ENCODE results near the gene ARHGAP19.
"Not testable (repeated sequence)": the region's sequence is repeated elsewhere in the genome, so short reads cannot be mapped to it uniquely, and the experiment has no call there.

The ARHGAP19 gene

DNA sequence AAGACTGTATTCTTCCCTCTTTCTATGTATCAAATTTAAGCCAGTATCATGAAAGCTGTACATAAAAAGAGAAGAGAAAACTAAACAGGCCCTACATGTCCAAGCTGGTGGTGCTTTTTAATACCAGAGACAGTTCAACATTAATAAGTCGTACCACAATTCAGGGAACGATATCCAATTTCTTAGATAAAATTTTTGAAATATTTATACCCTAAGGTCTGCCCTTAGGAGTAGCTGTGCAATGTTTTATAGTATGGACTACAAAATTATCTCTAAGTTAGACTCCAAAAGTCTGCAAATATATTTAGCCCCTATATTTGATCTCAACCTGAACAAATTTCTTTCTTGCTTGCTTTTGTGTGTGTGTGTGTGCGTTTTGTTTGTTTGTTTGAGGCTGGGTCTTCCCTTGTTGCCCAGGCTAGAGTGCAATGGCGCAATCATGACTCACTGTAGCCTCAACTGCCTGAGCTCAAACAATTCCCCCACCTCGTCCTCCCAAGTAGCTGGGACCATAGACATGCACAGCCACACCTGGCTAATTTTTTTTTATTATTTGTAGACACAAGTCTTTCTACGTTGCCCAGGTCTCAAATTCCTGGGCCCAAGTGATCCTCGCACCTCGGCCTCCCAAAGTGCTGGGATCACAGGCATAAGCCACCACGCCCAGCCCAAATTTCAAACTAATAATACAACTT is 13.2 kb downstream of the ARHGAP19 start:
- no peak for DNase-seq

DNA sequence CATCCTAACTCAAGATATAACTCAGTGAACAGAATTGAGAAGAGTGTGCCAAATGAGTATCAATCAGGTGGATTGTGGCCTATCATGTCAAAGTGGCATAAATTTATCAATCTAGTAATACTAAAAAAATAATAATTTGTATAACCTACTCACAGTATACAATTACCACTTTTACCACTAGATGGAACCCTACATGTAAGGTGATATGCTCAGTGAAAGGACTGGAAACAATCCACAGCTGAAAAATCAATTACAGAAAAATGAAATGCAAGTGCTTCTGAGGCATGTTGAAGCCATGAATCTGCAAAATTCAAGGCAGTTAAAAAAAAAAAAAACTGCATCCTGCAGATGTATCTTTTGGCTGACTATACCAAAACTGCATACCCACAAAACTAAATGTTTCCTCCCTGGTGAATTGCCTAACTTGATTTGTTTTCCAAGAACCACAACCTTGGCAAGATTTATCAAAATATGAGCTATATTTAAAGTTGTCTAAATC is 13.9 kb downstream of the ARHGAP19 start:
- DNase-seq, result peak; percentile 61

DNA sequence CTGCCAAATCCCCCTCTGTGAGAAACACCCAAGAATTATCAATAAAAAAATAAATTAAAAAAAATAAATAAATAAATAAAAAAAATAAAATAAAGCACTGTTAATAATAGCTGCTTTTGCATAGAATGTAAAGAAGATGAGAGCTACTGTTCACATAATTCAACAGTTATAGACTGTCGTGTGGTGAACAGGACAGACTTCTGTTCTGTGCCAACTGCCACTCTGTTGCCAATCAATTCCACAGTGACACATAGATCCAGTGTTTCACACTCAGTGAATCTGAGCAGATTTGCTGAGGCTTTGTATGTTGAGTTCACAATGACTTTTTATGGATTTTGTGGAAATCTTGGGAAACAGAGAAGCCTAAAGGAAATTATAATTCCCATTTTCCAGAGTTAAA is 14.9 kb downstream of the ARHGAP19 start:
- no peak for DNase-seq

DNA sequence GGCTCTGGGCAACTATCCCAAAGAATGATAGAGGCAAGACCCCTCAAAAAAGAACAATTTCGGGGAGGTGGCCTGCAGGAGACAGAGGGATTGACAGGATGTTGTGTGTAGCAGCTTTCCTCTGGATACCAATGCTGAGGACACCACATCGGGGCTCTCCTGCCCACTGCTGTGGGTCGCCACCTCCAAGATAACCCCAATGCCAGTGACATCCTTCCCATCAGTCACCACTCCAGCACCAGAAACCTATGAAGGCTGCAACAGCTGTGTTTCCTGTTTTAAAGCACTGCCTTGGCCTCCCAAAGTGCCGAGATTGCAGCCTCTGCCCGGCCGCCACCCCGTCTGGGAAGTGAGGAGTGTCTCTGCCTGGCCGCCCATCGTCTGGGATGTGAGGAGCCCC is 17.6 kb downstream of the ARHGAP19 start:
- DNase-seq, result no peak

DNA sequence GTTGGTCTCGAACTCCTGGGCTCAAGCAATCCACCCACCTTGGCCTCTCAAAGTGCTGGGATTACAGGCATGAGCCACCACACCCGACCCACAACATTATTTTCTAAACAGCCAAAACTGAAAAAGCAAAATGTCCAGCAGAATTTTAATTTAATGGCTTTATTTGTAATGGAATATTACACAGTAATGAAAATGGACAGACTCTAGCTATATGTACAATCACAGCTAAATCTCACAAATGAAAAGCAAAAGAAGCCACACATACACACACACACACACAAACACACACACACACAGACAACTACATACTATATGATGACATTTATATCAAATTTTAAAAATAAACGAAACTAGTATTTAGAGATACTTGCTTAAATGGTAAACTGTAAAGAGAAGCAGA is 18.7 kb downstream of the ARHGAP19 start:
- no peak for DNase-seq

DNA sequence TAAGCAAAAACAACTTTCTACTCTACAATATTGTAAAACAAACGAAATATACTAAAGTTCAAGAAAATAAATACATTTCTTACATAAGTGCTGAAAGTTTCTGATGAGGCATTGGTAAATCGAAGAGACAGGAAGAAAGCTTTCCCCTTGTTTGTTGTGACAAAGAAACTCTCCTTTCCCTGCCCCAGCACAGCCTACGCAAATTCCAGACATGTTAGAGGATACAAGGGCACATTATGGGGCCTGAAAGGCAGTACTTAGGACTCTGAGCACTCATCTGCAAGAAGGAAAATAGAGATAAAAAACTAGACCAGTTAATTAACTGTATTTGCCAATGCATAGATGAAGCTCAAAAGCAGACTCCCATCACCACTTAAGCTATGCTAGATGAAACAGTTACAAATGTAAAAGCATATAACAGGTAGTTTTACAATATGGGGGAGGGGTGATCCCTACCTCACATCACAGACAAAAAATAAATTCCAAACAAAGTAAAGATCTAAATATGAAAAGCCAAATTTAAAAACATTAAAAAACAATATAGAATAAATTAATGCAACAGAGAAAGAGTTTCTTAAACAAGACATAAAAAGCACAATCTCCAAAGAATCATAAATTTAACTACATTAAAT is 21.8 kb downstream of the ARHGAP19 start:
- no peak for DNase-seq

DNA sequence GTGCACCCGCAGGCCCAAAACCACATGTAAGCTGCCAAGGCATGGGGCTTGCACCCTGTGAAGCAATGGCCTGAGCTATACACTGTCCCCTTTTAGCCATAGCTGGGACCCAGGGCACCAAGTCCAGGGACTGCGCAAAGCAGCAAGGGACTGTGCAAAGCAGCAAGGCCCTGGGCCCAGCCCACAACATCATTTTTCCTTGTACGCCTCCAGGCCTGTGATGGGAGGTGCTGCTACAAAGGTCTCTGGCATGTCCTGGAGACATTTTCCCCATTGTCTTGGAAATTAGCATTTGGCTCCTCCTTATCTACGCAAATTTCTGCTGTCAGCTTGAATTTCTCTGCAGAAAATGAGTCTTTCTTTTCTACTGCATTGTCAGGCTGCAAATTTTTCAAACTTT is 24.8 kb downstream of the ARHGAP19 start:
- DNase-seq, result no peak

DNA sequence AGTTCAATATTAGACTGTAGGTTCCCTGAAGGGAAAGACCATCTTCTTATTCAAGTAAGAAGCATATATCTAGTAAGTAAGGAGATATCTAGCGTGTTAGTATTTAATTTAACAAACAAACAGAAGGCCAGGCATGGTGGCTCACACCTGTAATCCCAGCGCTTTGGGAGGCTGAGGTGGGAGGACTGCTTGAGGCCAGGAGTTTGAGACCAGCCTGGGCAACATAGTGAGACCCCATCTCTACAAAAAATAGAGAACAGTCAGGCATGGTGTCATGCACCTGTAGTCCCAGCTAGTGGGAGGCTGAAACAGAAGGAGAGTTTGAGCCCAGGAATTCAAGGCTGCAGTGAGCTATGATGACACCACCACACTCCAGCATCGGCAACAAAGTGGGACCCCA is 27.3 kb downstream of the ARHGAP19 start:
- not testable (repeated sequence) for DNase-seq

DNA sequence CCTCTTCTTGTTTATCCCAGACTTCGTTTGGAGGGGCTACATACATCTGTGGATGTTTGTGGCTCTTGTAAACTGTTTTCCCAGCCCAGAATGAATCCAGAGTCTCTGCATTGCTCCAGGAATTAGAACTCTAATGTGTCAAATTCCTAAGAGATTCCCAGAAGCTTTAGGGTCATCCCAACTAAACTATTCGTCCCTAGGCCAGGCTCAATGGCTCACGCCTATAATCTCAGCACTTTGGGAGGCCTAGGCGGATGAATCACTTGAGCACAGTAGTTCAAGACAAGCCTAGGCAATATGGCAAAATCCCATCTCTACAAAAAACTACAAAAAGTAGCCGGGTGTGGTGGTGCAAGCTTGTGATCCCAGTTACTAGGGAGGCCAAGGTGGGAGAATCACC is 28.5 kb downstream of the ARHGAP19 start:
- no peak for DNase-seq

DNA sequence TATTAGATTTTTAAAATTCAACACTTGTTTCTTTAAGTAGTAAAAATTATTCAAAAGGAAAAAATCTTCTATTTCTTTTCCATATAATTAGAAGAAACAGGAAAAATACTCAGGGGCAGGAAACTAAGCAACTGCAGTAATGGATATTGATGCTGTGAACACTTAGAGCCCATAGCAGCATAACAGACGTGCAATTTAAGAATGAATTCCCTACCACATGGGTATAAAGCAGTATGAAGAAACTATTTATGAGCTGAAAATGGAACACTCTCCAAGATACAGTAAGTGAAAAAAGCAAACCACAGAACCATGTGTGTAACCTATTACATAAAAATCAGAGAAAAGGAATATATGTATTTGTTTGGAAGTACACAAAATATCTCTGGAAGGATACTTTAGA is 30.8 kb downstream of the ARHGAP19 start:
- DNase-seq, result no peak

DNA sequence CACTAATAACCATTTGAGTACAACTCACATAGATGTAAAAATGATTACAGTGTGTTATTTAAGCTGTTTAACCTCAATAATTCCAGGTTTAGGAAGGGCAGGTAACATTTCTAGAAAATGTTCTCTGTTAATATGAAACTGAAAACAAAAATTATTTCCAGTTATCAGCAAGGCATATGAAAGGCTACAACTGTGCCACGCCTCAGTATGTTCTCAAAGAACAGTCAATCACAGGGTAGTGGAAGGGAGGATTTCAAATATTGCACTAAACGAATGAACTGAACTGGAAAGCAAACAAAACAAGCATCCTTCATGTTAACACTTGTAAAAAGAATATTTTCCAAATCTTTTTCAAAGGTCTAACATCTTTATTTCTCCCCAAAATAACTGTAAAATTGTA is 31.3 kb downstream of the ARHGAP19 start:
- no peak for DNase-seq

DNA sequence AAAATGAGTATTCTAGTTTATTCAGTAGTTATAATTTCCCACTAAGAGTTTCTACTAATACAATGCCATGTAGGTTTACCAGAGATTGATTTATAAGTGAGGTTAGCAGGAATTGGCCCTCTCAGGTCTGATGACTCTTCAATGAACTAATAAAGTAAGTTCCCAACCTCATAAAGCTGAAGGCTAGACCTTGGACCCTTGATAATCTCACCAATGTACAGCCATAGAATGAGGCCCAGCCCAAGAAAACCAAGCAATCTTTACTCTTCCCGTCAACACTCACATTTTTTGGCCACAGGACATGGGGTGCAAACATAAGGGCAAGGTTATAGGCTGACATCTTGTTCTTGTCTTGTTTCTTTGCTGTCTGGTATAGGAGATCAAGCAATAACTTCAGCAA is 33.3 kb downstream of the ARHGAP19 start:
- DNase-seq, result no peak

DNA sequence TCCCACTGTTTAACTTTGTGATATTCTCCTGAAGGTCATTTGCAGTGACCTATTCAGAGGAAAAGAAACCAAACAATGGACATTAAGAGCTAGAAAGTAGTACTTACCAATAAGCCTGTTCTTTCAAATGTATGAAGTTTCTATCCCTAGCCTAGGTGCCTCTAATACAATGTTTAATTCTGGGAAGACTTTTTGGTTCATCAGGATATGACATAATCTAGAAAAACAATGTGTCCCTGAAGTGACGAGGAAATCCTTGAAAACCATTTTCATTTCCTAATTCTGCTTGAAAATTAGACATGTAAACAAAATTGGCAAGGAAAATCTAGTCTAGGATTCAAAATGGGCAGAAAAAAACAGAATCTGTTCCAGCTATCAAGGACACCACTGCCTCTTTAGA is 36.1 kb downstream of the ARHGAP19 start:
- no peak for DNase-seq

DNA sequence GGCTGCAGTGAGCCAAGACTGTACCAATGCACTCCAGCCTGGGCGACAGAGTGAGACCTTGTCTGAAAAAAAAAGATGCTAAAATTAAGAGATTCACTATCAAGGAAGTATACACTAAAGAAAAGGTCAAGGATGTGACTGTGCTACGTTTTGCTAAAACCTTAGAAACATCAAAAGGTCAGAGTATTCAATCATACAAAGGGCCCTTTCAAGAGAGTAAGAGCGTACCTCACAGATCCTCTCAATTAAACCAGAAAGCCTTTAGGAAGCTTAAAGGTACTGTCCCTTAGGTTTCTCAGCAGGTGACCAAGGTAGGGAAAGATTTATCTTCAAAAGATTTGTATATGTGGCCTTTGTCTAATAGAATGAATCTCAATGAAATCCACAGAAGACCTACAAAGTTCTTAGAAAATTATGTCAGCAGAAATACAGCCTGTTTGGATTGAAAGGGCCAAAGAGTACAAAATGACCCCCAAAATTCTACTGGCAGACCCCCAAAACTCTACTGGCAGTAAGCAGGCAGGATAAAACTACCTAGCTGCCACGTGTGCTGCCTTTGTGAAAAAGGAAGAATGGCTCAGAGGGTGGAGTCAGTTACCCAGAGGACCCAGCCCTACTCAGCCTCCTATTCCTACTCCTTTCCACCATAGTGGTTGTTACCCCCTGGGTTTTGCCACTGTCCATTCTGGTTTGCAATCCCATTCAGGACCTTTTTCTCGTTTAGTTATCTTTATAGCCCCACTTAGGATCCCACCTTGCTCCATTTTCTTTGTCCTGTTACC is 36.7 kb downstream of the ARHGAP19 start:
- DNase-seq, result no peak

DNA sequence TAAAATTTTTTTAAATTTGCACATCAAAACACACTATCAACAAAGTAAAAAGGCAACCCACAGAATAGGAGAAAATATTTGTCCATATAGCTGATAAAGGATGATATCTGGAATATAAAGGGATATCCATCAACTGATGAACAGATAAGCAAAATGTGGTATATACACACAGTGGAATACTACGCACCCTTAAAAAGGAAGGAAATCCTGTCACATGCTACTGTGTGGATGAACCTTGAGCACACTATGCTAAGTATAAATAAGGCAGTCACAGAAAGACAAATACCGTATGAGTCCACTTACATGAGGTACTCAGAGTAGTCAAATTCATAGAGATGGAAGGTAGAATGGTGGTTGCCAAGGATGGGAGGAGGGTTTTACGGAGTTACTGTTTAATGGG is 37.7 kb downstream of the ARHGAP19 start:
- no peak for DNase-seq

DNA sequence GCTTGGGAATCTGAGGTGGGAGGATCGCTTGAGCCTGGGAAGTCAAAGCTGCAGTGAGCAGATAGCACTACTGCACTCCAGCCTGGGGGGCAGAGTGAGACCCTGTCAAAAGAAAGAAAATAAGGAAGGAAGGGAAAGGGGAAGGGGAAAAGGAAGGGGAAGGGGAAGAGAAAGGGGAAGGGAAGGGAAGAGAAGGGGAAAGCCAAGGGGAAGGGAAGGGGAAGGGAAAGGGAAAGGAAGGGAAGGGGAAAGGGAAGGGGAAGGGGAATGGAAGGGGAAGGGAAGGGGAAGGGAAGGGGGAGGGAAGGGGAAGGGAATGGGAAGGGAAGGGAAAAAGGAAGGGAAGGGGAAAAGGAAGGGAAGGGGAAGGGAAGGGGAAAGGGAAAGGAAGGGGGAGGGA is 41.5 kb downstream of the ARHGAP19 start:
- no peak for DNase-seq

DNA sequence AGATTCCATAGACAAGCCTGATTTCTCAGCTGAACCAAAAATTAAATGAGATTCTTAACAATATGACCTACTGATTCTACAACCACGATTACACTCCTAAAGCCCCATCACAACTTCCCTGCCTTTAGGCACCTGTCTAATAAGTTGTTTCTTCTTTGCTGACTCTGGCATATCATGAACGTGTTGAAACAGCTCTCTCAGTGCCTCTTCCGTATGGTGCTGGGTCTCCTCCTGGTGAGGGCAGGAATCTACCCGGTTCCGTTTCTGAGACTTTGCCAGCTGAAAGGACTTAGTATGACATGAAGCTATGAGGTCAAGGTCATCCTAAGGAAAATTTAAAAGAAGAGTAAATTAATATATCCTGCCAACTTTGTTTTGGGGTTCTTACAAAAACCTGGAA is 48.6 kb downstream of the ARHGAP19 start:
- no peak for DNase-seq

DNA sequence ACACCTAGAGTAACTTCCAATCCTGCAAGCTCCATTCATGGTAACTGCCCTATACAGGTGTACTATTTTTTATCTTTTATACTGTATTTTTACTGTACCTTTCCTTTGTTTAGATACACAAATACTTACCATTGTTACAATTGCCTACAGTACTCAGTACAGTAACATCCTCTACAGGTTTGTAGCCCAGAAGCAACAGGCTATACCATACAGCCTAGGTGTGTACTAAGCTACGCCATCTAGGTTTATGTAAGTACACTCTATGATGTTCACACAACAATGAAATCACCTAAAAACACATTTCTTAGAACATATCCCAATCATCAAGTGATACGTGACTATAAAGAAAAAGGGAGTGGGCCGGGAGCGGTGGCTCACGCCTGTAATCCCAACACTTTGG is 53.6 kb downstream of the ARHGAP19 start:
- DNase-seq, result no peak

DNA sequence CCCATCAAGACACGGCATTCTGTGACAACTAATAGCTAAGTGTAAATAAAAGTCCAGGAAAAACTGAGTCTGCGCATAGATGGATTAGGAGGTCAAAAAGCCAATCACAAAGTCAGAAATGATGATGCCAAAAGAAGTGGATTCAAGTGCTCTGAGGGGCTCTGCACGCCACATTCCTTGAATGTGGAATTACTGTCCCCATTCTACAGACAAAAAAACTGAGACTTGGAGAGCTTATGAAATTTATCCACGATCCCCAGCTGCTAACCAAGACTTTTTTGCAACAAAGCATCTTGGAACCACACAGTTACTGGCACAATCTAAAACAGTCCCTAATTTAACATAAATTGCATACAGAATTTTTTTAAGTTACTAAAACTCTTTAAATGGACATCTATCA is 57.1 kb downstream of the ARHGAP19 start:
- no peak for DNase-seq

DNA sequence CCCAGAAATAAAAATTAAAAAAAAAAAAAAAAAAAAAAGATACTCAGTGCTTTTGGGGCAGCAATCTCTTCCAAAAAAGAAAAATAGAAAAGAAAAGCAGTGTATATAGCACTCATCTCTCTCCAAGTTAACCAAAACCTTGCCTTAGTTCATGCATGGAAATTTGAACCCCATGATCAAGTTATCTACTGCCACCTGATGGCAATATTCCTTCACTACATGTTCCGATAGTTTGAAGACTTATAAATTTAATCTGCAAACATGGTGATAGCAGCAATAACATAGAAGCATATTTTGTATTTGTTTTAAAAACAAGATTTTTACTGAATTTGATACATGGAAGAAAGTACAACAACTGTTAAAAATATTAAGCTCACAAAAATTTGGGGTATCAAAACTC is 58.0 kb downstream of the ARHGAP19 start:
- no peak for DNase-seq

DNA sequence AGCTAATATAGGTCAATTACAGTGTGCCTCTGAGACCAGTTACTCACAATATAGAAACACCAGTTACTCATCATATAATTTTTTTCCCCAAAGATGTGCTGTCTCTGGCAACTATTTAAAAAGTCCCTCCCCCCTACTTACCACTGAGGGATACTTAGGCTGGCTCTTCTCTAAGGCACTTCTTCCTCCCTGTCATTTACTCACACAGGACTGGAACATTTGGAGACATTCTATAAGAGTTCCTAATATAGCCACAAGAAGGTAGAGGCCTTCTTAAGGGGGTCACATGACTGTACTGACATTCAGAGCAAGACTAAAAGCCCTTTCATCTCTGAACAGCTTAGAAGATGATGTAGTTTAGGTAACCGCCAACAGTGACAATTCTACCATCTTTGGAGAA is 62.3 kb downstream of the ARHGAP19 start:
- no peak for DNase-seq

DNA sequence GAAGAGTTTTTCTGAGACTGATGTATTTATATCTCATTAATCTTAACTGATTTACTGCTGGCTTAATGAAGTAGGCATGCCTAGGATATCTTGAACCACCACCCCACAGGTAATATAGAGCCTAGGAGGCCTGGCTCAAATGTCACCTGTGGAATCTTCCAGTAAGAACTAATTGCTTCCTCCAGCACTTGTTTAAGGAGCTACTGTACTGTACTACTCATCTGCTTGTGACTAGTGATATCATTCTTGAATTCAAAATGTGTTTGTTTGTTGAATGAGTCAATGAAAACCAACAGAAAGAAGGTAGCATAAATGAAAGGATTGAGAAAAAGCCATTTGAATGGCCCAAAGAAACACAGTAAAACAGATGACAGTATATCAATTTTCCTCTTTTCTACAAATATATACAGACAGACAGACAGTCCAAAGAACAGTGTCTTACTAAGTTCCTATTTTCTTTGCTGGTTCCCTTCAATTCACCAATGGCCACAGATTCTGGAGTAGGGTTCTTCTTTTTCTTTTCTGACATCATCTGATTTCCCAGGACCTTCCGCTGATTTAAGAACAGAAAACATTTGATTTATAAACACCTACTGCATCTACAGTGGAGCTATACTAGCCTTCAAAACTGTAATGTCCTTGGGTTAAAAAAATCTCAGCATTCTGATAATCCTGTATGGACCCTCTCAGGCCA is 63.0 kb downstream of the ARHGAP19 start:
- DNase-seq, result no peak

DNA sequence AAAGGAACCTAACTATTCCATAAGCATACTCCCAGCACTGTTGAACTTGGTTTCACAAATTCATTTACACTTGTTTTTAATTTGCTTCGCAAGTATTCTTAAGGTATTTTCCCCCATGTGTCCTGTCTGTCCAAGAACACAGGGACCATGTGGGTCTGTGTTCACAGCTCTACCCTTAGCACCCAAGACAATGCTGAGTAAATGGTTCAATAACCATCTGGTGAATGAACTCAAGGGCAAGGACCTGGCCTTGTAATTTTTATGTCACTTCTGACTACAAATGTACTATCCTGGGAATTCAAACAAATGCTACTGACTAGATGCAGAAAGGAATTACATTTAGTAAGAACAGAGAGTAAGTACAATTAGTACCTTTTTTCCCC is 63.7 kb downstream of the ARHGAP19 start:
- DNase-seq, result no peak
